ENCODE results near the gene C3orf22. TPM values are rescaled to one million over a fixed set of nuclear protein-coding genes. Genes with fewer than 3 reads are reported as not detected.

C3orf22 gene
- total and polyA plus RNA-seq, 9 of the 15 experiments (the other 6 are each of a cell fraction or from before 2014, with no cell fraction given): not detected

GRCh38 chr3:126526668-126527005 is 32.1 kb downstream of the C3orf22 start:
- POLR2A ChIA-PET: interaction anchor here (1.1 kb wide), 1 partner anchor 93 kb away, joined by 3 read pairs; no protein-coding TSS in a partner anchor
- BruUV-seq (replicated peaks): no TSS peak
- no peak for DNase-seq (ENCODE audit: extremely low read depth in 1 of 4, low spot score in 3 of 4)
- H3K9me1 ChIP-seq (ENCODE audit: control insufficient read depth, insufficient read depth, low read length): no peaks in the 10 kb centered on the region
- WGBS (ENCODE audit: insufficient coverage, low coverage, missing lambda C conversion rate): 0% methylated on average over 5 of the region's 7 CpGs
- H3K4me3 ChIP-seq: no peak overlapping the region
- no peak for FAIRE-seq
- intact Hi-C loops (cut with micrococcal nuclease) (loop anchor here (10.0 kb wide), 2 partner anchors 138 to 218 kb away; no protein-coding TSS in a partner anchor), in situ Hi-C loops (cut with MboI) (no loop called here)
- H3K79me2 ChIP-seq (ENCODE audit: control insufficient read depth, insufficient read depth, low read length): no peaks in the 10 kb centered on the region
- no peak overlapping the region for H3K4me2 ChIP-seq (ENCODE audit: insufficient read depth, low read length)
- no peaks in the 10 kb centered on the region for H3K36me3 ChIP-seq (ENCODE audit: control insufficient read depth, insufficient read depth, low read length)
- CTCF ChIA-PET (ENCODE audit: low intra/inter-chr PET ratio): no interaction called here
- H3K27me3 ChIP-seq (ENCODE audit: control insufficient read depth in 2 of 2, insufficient read depth in 2 of 2, low read length in 2 of 2): peaks cover 0 to 4% of the 10 kb centered on the region in 2 experiments; a peak in 1 of 5 replicates
- no peak overlapping the region for H3K27ac ChIP-seq (ENCODE audit: extremely low read depth, low read depth, low read length)
- TF ChIP-seq BCLAF1 (IDR thresholded peaks at IDR 0.05; ENCODE audit: borderline replicate concordance in 1 of 2, control insufficient read depth in 1 of 2, low read depth in 2 of 2, low read length in 1 of 2): no peak
- H4K20me1 ChIP-seq (replicated peaks; ENCODE audit: control insufficient read depth, insufficient read depth, low read length): peaks cover 3% of the 10 kb centered on the region; the same call in 1 of the 2 replicates
- H3K4me1 ChIP-seq (replicated peaks in 1 of 2; ENCODE audit: control insufficient read depth in 2 of 2, insufficient read depth in 2 of 2, low read length in 2 of 2): peaks cover 0 to 12% of the 10 kb centered on the region in 2 experiments; a peak in 2 of 5 replicates
- no peak for ATAC-seq
- H3K9ac ChIP-seq (ENCODE audit: insufficient read depth in 1 of 2, low read depth in 2 of 2, low read length in 2 of 2): no peak overlapping the region
- no peaks in the 10 kb centered on the region for H3K9me3 ChIP-seq (replicated peaks; ENCODE audit: control insufficient read depth, insufficient read depth, low read depth, low read length)
- H2AFZ ChIP-seq (ENCODE audit: low read depth, low read length): no peak overlapping the region

All from K562 (cell line).